Activated CD4-positive, CD25-positive, alpha-beta regulatory T cell treated with anti-CD3 and anti-CD28 coated beads, Interleukin-2, amount 50 U/mL, for 72 hours (primary cell): ENCODE data around the gene CAPN14.

Experiments
- DNase-seq: peaks from one replicate; pipeline ENCODE4 v3.0.0; 2021

The CAPN14 gene

GRCh38 chr2:31222071-31222470 lies 4.8 kb upstream of the CAPN14 start:
- no peak for DNase-seq

DNA sequence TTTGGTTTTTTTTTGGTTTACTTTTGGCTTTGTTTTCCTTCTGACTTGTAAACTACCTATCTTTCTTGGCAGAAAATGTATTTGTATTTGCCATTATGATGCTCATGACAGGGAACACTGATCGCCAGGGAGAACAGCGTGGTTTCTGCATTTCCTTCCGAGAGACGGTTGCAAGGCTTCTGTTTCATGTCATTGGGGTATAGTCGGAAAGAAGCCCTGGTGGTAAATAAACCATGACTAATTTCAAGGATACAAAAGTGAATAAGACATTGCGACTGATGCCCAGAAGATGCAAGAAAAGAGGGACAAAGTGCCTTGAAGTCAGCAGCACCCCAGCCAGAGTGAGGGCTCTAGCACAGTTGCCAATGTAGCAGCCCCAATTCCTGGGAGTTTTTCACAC lies 4.2 kb upstream of the CAPN14 start:
- DNase-seq, result no peak

DNA sequence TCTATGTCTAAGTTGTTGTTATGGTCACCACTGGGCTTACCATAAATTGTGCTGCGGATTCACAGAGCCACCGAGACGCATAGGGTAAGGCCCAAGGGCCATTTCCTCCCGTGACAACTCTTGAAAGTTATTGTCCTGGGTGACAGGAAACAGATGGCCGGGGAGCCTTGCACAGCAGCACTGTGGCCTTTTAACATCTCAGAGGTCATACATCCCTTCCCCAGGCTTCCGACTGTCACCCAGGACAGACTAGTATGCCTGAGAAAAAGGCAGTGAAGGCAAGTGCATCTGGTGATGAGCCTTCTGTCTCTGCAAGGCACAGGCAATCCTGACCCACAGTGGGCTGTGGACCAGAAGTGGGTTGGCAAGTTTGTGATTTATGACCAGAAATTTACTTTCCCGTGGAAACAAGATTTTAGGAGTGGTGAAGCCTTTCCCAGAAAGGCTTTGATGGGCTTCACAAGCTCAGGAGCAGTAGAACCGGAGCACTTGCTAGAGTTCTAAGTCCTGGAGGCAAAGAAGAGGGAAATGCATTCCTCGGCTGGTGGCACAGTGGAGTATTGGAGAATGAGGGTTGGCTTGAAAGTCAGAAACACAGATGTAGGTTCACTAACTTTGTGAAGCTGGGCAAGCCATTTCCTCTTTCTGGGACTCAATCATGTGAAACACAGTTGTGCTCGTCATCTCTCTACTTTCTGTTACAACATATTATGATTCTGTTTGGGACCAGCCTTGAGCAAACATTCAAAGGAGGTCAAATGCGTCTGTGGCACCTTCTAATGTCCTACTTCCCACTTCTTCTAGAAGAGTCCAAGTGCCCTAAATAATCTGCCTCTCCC lies 2.0 kb upstream of the CAPN14 start:
- DNase-seq, result no peak

DNA sequence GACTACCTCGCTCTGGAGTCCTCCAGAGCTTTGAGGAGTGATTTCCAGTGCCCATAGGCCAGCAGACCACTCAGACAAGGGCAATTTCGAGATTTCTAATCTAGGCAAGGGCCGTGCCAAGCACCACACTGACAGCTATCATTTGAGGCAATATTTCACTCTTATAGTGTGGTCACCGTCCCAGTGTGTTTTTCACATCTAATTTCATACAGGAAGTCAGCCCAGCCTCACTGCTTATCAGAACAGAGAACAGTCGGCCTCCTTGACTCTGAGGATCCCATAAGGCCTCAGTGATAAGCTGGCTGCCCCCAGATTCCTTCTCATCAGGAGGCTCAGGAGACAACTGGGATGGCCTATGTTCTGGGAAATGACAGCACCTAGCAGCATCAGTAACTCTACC lies 581 bp downstream of the CAPN14 start:
- no peak for DNase-seq

GRCh38 chr2:31214444-31214915 lies 2.8 kb downstream of the CAPN14 start:
- DNase-seq, result no peak

- no peak for DNase-seq
Observed at GRCh38 chr2:31213601-31214443, 3.5 kb downstream of the CAPN14 start.

- DNase-seq, result no peak
Observed at GRCh38 chr2:31212659-31213600, 4.4 kb downstream of the CAPN14 start.

DNA sequence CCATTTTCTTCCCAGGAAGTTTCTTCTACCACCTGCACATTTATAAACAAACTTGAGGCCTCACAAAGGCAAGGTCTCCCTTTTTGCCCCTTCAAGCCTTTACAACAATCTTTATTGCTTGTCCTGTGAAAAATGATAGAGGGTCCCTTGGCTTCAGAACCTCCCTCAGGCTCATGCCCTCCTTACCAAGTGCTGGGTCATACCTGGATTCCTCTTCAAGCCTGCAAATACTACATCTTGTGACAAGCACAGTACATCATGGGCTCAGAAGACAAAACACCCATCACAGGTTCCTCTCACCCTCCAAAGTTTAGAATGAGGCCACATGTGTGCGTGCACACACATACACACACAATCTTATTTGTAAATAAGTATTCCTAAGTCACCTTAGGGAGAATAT lies 9.1 kb downstream of the CAPN14 start:
- no peak for DNase-seq

DNA sequence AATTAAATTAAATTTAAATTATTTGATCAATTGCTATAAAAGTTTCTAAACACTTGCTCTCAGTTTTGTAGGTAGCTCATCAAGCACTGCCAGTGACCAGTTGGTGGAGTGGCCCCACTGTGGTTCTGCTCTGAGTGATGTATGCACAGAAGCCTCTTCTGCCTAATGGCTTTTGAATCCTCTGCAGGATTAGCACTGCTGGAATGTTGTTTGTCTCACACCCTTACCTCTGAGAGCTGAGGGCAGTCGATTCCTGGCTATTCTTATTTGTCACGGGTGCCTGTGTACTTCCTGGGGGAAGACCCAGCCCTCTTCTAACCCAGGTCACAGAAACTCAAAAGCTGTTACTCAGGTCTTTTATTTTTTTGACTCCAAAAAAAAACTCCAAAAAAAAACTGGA lies 9.5 kb downstream of the CAPN14 start:
- DNase-seq, result no peak

- DNase-seq, result no peak
Observed at GRCh38 chr2:31205613-31206012, 11.7 kb downstream of the CAPN14 start.

DNA sequence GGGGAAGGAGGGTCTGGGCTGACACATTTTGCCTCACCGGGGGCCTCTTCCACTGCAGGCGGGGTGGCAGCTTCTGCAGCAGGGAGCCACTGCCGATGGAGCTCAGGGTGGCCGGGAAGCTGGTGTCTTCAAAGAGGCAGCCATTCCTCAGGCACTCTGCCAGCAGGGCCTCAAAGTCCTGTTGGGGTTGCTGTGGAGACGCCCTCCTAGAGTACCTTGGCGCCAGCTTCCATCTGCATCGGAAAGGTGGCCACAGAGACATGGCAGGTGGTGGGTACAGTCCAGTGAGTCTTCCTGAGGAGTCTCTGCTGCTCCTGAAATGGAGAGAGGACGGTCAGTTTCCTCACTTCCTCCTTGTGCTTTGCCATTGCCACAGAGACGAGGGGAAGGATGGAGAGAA lies 12.1 kb downstream of the CAPN14 start:
- DNase-seq, result no peak

- DNase-seq, result no peak
Observed at GRCh38 chr2:31204783-31205182, 12.5 kb downstream of the CAPN14 start.

- no peak for DNase-seq
Observed at GRCh38 chr2:31203916-31204315, 13.4 kb downstream of the CAPN14 start.

DNA sequence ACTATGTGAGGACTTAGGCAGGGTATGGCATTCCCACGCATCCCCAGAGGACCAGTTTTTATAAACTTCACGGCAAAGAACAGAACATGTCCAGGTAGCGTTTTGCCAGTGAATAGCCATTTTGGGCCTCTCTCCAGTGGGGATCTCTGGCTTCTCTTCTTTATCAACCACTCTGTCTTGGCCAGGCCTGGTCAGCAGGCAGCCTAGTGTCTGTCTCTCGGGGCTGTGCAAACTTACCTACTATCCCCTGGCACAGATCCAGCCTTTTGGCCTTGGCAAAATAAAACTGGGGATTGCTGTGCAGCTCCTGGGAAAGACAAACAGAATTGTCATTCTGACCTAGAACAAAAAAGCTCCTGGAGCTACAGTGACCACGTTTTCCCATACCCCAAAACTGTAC lies 14.5 kb downstream of the CAPN14 start:
- DNase-seq, result no peak

- DNase-seq, result no peak
Observed at GRCh38 chr2:31202041-31202440, 15.3 kb downstream of the CAPN14 start.

- no peak for DNase-seq
Observed at GRCh38 chr2:31200972-31201371, 16.3 kb downstream of the CAPN14 start.

GRCh38 chr2:31199206-31199605 lies 18.1 kb downstream of the CAPN14 start:
- DNase-seq, result no peak

DNA sequence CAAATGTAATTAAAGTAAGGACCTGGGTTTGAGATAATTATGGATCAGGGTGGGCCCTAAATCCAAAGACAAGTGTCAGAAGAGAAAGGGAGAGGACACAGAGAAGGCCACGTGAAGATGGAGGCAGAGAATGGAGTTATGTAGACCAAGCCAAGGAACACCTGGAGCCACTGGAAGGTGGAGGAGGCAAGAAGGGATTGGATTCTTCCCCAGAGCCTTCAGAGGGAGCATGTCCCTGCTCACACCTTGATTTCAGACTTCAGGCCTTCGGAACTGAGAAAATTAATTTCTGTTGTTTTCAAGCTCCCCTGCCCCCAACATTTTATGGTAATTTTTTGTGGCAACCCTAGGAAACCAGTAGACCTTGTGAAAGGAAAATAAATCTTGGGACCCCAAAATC lies 19.6 kb downstream of the CAPN14 start:
- DNase-seq, result no peak

DNA sequence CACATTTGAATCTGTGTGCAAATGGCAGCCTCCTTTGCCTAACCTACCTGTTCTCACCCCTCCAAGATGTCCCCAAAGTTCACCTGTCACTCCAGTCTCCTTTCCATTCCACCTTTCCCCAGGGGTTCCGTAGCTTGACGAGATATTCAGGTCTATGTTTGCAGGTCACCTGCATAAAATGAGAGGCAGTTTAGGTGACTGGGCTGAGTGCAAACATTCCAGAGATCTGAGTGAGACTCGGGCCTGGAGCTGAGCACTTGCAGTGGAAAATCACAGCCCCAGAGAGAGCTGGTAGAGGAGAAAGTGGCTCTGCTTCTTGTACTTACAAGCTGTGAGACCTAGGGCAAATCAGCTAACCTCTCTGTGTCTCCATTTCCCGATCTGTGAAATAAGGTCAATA lies 20.1 kb downstream of the CAPN14 start:
- DNase-seq, result no peak

DNA sequence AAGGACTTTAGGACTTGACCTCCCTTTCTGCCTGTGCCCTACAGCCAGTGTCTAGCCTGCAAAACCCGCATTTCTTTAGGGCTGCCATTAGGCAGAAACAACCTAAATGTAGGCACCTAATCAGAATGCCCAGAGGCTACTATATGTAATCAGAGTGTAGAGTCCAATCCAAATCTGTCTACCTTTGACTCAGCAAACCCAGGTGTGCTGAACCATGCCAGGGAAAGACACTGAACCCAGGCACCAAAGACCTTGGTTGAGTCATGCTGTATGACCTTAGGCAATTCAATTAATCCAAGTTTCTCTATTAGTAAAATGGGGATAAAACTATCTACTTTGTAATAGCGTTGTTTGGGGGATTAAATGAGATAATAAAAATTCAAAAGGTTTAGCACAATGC lies 20.7 kb downstream of the CAPN14 start:
- DNase-seq, result no peak

GRCh38 chr2:31193806-31194205 lies 23.5 kb downstream of the CAPN14 start:
- no peak for DNase-seq

DNA sequence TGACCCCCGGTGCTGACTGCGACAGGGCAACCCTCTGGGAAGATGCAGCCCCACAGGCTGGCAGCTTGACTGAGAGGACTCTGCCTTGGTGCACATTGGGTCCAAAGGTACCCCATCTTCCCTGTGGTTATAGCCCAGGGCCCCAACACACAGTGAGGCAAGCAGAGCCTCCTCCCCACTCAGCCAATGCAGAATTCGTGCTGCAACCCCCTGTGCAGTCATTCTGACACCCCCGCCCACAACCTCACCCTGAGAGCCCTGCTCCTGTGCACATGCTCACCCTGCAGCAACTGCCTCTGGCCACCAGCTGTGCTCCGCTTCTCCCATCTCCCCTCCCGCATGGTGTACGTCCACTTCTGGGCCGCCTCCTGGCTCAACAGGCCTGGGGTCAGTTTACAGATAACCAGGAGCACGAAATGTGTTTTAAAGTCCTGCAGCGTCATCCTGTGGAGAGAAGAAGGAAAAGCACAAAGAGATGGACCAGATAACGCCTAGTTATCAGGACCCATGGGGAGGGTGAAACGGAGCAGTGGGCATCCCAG lies 24.4 kb downstream of the CAPN14 start:
- DNase-seq, result no peak

- DNase-seq, result no peak
Observed at GRCh38 chr2:31192396-31192795, 24.9 kb downstream of the CAPN14 start.
